Measurements from ENCODE around the gene PARP16.

Gene PARP16

GRCh38 chr15:65286704-65287519 is at the start of gene PARP16:
Gene PARP16, minus strand, starts transcription at chr15:65286883. Its CDS starts 457 bp downstream, at chr15:65286426.
- DNase-seq (ENCODE audit: low spot score), result peak; percentile 95

GRCh38 chr15:65335278-65336055 is 48.8 kb upstream of the PARP16 start:
- no peak for DNase-seq (ENCODE audit: low spot score)

- DNase-seq (ENCODE audit: low spot score), result no peak
These were observed 48.0 kb upstream of the PARP16 start for GRCh38 chr15:65334586-65335231.

- no peak for DNase-seq (ENCODE audit: low spot score)
These were observed 47.2 kb upstream of the PARP16 start for GRCh38 chr15:65333856-65334255.

- no peak for DNase-seq (ENCODE audit: low spot score)
These were observed 46.6 kb upstream of the PARP16 start for GRCh38 chr15:65333148-65333820.

GRCh38 chr15:65332391-65333147 is 45.9 kb upstream of the PARP16 start:
- no peak for DNase-seq (ENCODE audit: low spot score)

- DNase-seq (ENCODE audit: low spot score), result no peak
These were observed 45.1 kb upstream of the PARP16 start for GRCh38 chr15:65331811-65332210.

- DNase-seq (ENCODE audit: low spot score), result peak; percentile 13
These were observed 44.4 kb upstream of the PARP16 start for GRCh38 chr15:65330934-65331645.

- DNase-seq (ENCODE audit: low spot score), result peak; percentile 17
These were observed 43.5 kb upstream of the PARP16 start for GRCh38 chr15:65329984-65330735.

- DNase-seq (ENCODE audit: low spot score), result peak; percentile 14
These were observed 42.8 kb upstream of the PARP16 start for GRCh38 chr15:65329288-65329983.

- peak; percentile 24 for DNase-seq (ENCODE audit: low spot score)
These were observed 42.0 kb upstream of the PARP16 start for GRCh38 chr15:65328506-65329287.

GRCh38 chr15:65327651-65328393 is 41.1 kb upstream of the PARP16 start:
- peak; percentile 33 for DNase-seq (ENCODE audit: low spot score)

- peak; percentile 31 for DNase-seq (ENCODE audit: low spot score)
These were observed 40.1 kb upstream of the PARP16 start for GRCh38 chr15:65326818-65327217.

GRCh38 chr15:65326117-65326526 is 39.4 kb upstream of the PARP16 start:
- DNase-seq (ENCODE audit: low spot score), result peak; percentile 30

GRCh38 chr15:65323071-65323511 is 36.4 kb upstream of the PARP16 start:
- DNase-seq (ENCODE audit: low spot score), result peak; percentile 86

GRCh38 chr15:65318870-65319356 is 32.2 kb upstream of the PARP16 start:
- DNase-seq (ENCODE audit: low spot score), result peak; percentile 90

- no peak for DNase-seq (ENCODE audit: low spot score)
These were observed 25.8 kb upstream of the PARP16 start for GRCh38 chr15:65312400-65312916.
